Ovary (tissue), 3 donors: ENCODE data around the gene SMC1B.

Experiments used
- CTCF ChIP-seq, 3 donors: fragments of 450-650 bp in 2 of 3; fragments of 200-600 bp in 1 of 3; IDR thresholded peaks; one replicate each; pipeline versions ENCODE4 v1.5.1 to v1.8.0; 2016 to 2022; ENCODE audit warnings: antibody characterized with exemption in 3 of 3, mild to moderate bottlenecking in 1 of 3
- POLR2A ChIP-seq: fragments of 450-650 bp; IDR thresholded peaks from one replicate; pipeline ENCODE4 v1.6.1; 2017; ENCODE audit warnings: antibody characterized with exemption, mild to moderate bottlenecking, moderate library complexity
- donor health status: DM: no; HTN: no; CAD: no.

DNA sequence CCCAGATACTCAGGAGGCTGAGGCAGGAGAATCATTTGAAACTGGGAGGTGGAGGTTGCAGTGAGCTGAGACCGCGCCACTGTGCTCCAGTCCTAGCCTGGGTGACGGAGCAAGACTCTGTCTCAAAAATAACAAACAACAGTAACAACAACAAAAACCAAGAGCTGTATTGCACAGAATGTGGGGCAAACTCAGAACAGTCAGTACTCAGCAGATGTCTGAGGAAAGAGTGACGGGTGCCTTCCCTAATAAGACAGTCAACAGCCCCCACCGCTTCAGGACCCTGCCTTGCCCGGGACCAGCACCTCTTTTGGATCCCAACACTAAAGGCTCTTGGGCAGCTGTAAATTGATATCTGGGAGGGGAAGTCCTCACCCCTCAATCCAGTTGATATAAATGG, 40.4 kb upstream of the SMC1B start:
- TF ChIP-seq POLR2A (no peak), CTCF (IDR thresholded peaks at IDR 0.05) (no peak)
